ENCODE measurements around the gene TCERG1L.

- TF ChIP-seq, protein P1, sequence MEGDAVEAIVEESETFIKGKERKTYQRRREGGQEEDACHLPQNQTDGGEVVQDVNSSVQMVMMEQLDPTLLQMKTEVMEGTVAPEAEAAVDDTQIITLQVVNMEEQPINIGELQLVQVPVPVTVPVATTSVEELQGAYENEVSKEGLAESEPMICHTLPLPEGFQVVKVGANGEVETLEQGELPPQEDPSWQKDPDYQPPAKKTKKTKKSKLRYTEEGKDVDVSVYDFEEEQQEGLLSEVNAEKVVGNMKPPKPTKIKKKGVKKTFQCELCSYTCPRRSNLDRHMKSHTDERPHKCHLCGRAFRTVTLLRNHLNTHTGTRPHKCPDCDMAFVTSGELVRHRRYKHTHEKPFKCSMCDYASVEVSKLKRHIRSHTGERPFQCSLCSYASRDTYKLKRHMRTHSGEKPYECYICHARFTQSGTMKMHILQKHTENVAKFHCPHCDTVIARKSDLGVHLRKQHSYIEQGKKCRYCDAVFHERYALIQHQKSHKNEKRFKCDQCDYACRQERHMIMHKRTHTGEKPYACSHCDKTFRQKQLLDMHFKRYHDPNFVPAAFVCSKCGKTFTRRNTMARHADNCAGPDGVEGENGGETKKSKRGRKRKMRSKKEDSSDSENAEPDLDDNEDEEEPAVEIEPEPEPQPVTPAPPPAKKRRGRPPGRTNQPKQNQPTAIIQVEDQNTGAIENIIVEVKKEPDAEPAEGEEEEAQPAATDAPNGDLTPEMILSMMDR (IDR thresholded peaks at IDR 0.05) = no peak
- TF ChIP-seq POLR2A (IDR thresholded peaks at IDR 0.05) = no peak
These were observed 219.1 kb downstream of the TCERG1L start for GRCh38 chr10:131092386-131092785.

Data from tibial nerve (tissue), 3 donors.